Vagina (tissue), 2 donors: ENCODE measurements around the gene CENPX.

Experiments used
- CTCF ChIP-seq, 3 experiments: fragments of 450-650 bp in 2 of 3; fragments of 200-600 bp in 1 of 3; sonication (generic) in 1 of 3; IDR thresholded peaks; one replicate each; pipeline ENCODE4 v1.5.1; 2017 to 2019; ENCODE audit warnings: antibody characterized with exemption in 3 of 3, mild to moderate bottlenecking in 2 of 3, moderate library complexity in 2 of 3
- POLR2AphosphoS5 ChIP-seq, 2 donors: sonication (generic); formaldehyde crosslinking; IDR thresholded peaks; one replicate each; pipeline ENCODE4 v1.9.0; 2017; ENCODE audit warnings: antibody characterized with exemption in 2 of 2, mild to moderate bottlenecking in 2 of 2, low read depth in 1 of 2; ENCODE audit not compliant: insufficient read depth in 1 of 2

- no peak for TF ChIP-seq CTCF (IDR thresholded peaks at IDR 0.05)
- TF ChIP-seq POLR2AphosphoS5 (IDR thresholded peaks at IDR 0.05; ENCODE audit: insufficient read depth in 1 of 2, low read depth in 1 of 2): no peak
These were observed 46.1 kb downstream of the CENPX start for GRCh38 chr17:81976332-81977210.
